ENCODE results near the gene PRSS23. TPM values are rescaled to one million over a fixed set of nuclear protein-coding genes. Genes with fewer than 3 reads are reported as not detected.
"Not testable (repeated sequence)": the region's sequence is repeated elsewhere in the genome, so short reads cannot be mapped to it uniquely, and the experiment has no call there.

Gene PRSS23
- total and polyA plus RNA-seq, 4 experiments from 2014 or later = 0.08 TPM; not detected in 3

DNA sequence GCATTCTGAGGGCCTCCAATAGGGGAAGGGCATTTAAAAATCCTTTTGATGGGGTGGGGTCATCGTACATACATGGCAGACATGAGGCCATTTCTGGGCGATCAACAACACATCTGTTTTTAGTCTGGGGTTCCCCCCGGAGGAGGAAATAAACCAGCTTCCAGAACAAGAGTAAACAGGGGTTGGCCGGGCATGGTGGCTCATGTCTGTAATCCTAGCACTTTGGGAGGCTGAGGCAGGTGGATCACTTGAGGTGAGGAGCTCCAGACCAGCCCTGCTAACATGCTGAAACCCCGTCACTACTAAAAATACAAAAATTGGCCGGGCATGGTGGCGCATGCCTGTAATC lies 12.0 kb downstream of the PRSS23 start:
- intact Hi-C loops (cut with micrococcal nuclease) = no loop called here
- Mint-ChIP-seq H3K27ac (no peak overlapping the region), H3K4me3 (no peak overlapping the region), H3K36me3 (no peaks in the 10 kb centered on the region), H3K4me1 (no peaks in the 10 kb centered on the region), H3K27me3 (peaks cover 0 to 16% of the 10 kb centered on the region in 2 donors), H3K9me3 (no peaks in the 10 kb centered on the region)
- H3K4me1 ChIP-seq (ENCODE audit: insufficient read depth, low read length) = no peaks in the 10 kb centered on the region
- ChIA-PET CTCF (ENCODE audit: partially characterized antibody) (interaction anchor here (1.7 kb wide), 1 partner anchor 357 kb away, joined by 5 read pairs; no protein-coding TSS in a partner anchor), POLR2A (ENCODE audit: partially characterized antibody) (no interaction called here)
- H3K27ac ChIP-seq (ENCODE audit: low read depth, low read length) = no peak overlapping the region
- no peaks in the 10 kb centered on the region for H3K27me3 ChIP-seq (ENCODE audit: insufficient read depth, low read length)
- H3K9me3 ChIP-seq (ENCODE audit: control insufficient read depth in 1 of 2, low read length in 2 of 2) = no peaks in the 10 kb centered on the region
- H3K4me3 ChIP-seq (ENCODE audit: low read length in 2 of 2) = no peak overlapping the region
- H3K36me3 ChIP-seq (ENCODE audit: insufficient read depth, low read length) = no peaks in the 10 kb centered on the region
- DNase-seq = no peak

DNA sequence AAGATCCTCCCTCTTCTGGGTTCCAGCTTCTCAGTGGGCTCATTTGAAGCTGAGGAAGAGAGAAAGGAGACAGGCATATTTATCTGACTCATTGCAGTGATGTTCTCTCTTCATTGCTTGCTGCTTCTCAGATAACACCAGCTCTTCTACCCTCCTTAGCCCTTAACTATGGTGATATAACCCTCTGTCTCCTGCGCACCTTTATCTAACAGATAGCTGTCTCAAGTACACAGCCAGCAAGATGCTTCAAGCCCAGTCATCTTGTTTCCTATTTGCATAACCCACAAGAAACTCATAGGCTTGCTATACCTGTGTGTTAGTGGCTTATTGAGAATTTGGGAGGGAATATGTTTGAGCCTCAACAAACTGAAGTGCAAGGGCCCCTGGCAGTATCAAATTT lies 12.6 kb downstream of the PRSS23 start:
- Histone ChIP-seq H3K4me1 (ENCODE audit: insufficient read depth, low read length) (no peaks in the 10 kb centered on the region), H3K27me3 (ENCODE audit: insufficient read depth, low read length) (no peaks in the 10 kb centered on the region), H3K9me3 (ENCODE audit: control insufficient read depth in 1 of 2, low read length in 2 of 2) (no peaks in the 10 kb centered on the region), H3K36me3 (ENCODE audit: insufficient read depth, low read length) (no peaks in the 10 kb centered on the region), H3K4me3 (ENCODE audit: low read length in 2 of 2) (no peak overlapping the region), H3K27ac (ENCODE audit: low read depth, low read length) (no peak overlapping the region)
- ChIA-PET CTCF (ENCODE audit: partially characterized antibody) (interaction anchor here (1.7 kb wide), 1 partner anchor 358 kb away, joined by 5 read pairs; no protein-coding TSS in a partner anchor), POLR2A (ENCODE audit: partially characterized antibody) (no interaction called here)
- no peaks in the 10 kb centered on the region for H3K36me3 Mint-ChIP-seq
- no peak overlapping the region for H3K27ac Mint-ChIP-seq
- no peak for DNase-seq
- no peaks in the 10 kb centered on the region for H3K9me3 Mint-ChIP-seq
- intact Hi-C loops (cut with micrococcal nuclease) = no loop called here
- H3K4me3 Mint-ChIP-seq = no peak overlapping the region
- no peaks in the 10 kb centered on the region for H3K4me1 Mint-ChIP-seq
- H3K27me3 Mint-ChIP-seq = peaks cover 3 to 14% of the 10 kb centered on the region in 2 donors

DNA sequence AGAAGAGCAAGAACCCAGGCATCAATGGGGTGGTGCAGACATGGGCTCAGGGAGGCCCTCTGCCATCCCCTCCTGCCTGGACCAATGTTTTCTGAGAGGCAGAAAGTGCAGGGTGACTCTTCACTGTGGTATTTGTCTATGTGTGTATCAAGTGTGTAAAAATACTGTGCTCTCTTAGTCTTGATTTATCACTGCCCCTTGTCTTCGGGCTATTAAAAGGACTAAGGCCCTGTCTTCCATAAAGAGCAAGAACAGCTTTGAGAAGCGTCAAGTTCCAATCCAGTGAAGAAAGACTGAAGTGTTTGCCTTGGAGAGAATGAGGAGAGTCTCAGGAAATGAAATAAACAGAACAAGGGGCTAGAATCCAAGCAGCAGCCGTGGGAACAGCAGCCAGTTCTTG lies 14.4 kb downstream of the PRSS23 start:
- Histone ChIP-seq H3K36me3 (ENCODE audit: insufficient read depth, low read length) (no peaks in the 10 kb centered on the region), H3K4me1 (ENCODE audit: insufficient read depth, low read length) (no peaks in the 10 kb centered on the region), H3K4me3 (ENCODE audit: low read length in 2 of 2) (no peak overlapping the region), H3K27ac (ENCODE audit: low read depth, low read length) (no peak overlapping the region), H3K27me3 (ENCODE audit: insufficient read depth, low read length) (no peaks in the 10 kb centered on the region), H3K9me3 (ENCODE audit: control insufficient read depth in 1 of 2, low read length in 2 of 2) (no peaks in the 10 kb centered on the region)
- ChIA-PET POLR2A (ENCODE audit: partially characterized antibody) (no interaction called here), CTCF (ENCODE audit: partially characterized antibody) (no interaction called here)
- Mint-ChIP-seq H3K36me3 (no peaks in the 10 kb centered on the region), H3K27me3 (peaks cover 3 to 15% of the 10 kb centered on the region in 2 donors), H3K4me1 (peaks cover 0 to 3% (median 1%) of the 10 kb centered on the region in 4 donors), H3K9me3 (no peaks in the 10 kb centered on the region), H3K27ac (no peak overlapping the region), H3K4me3 (no peak overlapping the region)
- intact Hi-C loops (cut with micrococcal nuclease) = no loop called here
- no peak for DNase-seq

DNA sequence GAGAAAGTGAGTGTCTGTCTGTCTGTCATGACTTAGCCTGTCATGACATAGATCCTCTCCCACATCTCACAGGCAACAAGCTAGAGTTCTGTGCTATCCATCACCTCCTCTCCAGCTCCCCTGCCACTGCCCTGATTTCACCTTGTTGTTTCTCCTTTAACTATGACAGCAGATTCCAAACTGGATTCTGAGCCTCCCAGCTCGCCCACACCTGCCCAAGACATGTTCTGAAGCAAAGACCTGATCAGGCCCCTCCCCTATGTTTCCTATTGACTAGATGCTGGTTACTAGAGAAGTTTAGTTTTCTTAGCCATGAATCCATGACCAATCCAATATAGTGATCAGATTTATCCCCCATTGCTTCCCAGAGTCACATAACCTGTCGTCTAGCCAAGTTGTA lies 15.4 kb downstream of the PRSS23 start:
- POLR2A ChIA-PET (ENCODE audit: partially characterized antibody) = no interaction called here
- H3K36me3 ChIP-seq (ENCODE audit: insufficient read depth, low read length) = no peaks in the 10 kb centered on the region
- CTCF ChIA-PET (ENCODE audit: partially characterized antibody) = interaction anchor here (2.9 kb wide), 1 partner anchor 358 kb away, joined by 17 read pairs; no protein-coding TSS in a partner anchor
- H3K27ac Mint-ChIP-seq = no peak overlapping the region
- H3K27me3 ChIP-seq (ENCODE audit: insufficient read depth, low read length) = no peaks in the 10 kb centered on the region
- no peaks in the 10 kb centered on the region for H3K36me3 Mint-ChIP-seq
- no peak overlapping the region for H3K27ac ChIP-seq (ENCODE audit: low read depth, low read length)
- H3K4me1 ChIP-seq (ENCODE audit: insufficient read depth, low read length) = no peaks in the 10 kb centered on the region
- H3K9me3 Mint-ChIP-seq = no peaks in the 10 kb centered on the region
- DNase-seq = no peak
- no peak overlapping the region for H3K4me3 ChIP-seq (ENCODE audit: low read length in 2 of 2)
- H3K27me3 Mint-ChIP-seq = peaks cover 3 to 15% of the 10 kb centered on the region in 2 donors
- H3K4me3 Mint-ChIP-seq = no peak overlapping the region
- intact Hi-C loops (cut with micrococcal nuclease) = no loop called here
- no peaks in the 10 kb centered on the region for H3K9me3 ChIP-seq (ENCODE audit: control insufficient read depth in 1 of 2, low read length in 2 of 2)
- peaks cover 0 to 3% (median 1%) of the 10 kb centered on the region in 4 donors for H3K4me1 Mint-ChIP-seq

DNA sequence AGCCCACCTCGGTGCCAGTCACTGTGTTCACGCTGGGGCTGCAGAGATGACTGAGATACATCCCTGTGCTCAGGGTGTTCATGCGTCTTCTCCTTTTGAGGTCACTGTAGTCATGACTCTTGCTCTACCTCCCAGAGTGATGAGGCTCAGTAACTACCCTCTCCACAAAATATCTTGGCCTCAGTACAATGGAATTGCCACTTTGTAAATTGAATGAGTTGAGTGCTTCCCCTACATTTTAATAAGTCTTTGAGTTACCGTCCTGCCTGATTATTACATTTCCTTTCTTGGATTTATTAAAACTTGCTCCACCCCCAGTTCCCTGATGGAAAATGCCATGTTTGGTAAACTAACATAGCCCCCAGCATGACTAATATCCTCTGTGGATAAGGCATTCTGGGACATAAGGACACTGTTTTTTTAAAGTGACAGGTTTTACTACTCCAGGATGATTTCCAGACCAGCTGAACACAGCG lies 15.9 kb downstream of the PRSS23 start:
- Mint-ChIP-seq H3K4me1 (peaks cover 0 to 3% (median 1%) of the 10 kb centered on the region in 4 donors), H3K27me3 (peaks cover 3 to 15% of the 10 kb centered on the region in 2 donors), H3K9me3 (no peaks in the 10 kb centered on the region), H3K4me3 (no peak overlapping the region), H3K36me3 (no peaks in the 10 kb centered on the region), H3K27ac (no peak overlapping the region)
- CTCF ChIA-PET (ENCODE audit: partially characterized antibody) = interaction anchor here (2.9 kb wide), 1 partner anchor 359 kb away, joined by 17 read pairs; no protein-coding TSS in a partner anchor
- Histone ChIP-seq H3K27ac (ENCODE audit: low read depth, low read length) (no peak overlapping the region), H3K4me3 (ENCODE audit: low read length in 2 of 2) (no peak overlapping the region), H3K9me3 (ENCODE audit: control insufficient read depth in 1 of 2, low read length in 2 of 2) (no peaks in the 10 kb centered on the region), H3K27me3 (ENCODE audit: insufficient read depth, low read length) (no peaks in the 10 kb centered on the region), H3K4me1 (ENCODE audit: insufficient read depth, low read length) (no peaks in the 10 kb centered on the region), H3K36me3 (ENCODE audit: insufficient read depth, low read length) (no peaks in the 10 kb centered on the region)
- intact Hi-C loops (cut with micrococcal nuclease) = no loop called here
- DNase-seq = no peak
- POLR2A ChIA-PET (ENCODE audit: partially characterized antibody) = no interaction called here

DNA sequence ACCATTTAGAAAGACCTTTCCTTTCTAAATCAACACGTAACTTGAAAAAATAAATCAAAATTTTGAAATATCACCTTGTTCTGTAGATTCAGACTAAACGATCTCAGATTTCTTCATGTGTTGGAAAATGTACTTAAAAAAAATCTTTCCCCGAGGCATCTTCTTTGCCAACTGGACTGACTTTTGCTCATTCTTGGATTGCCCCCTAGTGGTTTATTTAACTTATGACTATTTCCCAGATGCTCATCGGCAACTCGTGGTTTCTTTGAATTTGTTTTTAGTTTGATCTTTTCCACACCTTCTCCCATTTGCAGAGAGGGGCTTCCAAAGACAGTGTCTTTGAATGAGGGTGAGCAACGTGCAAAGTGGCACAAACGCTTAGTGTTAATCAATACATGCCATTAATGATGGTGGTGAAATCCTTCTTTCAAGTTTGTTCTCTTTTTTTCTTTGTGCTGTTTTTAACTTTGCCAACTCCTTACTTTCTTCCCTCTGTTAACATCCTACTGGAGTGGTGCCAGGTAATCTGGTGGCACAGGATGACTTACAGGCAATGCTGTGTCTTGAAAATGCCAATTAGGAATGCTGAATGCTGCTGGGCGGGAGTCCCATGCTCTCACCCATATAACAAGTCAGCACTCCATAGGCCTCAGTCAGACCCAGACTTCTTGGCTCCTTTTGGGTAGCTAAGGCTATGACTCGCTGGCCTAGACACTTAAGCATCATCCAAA lies 18.3 kb downstream of the PRSS23 start:
- H3K4me1 Mint-ChIP-seq = peaks cover 0 to 3% (median 1%) of the 10 kb centered on the region in 4 donors
- intact Hi-C loops (cut with micrococcal nuclease) = no loop called here
- H3K9me3 Mint-ChIP-seq = peaks cover 0 to 4% (median 0%) of the 10 kb centered on the region in 8 donors
- Histone ChIP-seq H3K4me1 (ENCODE audit: insufficient read depth, low read length) (no peaks in the 10 kb centered on the region), H3K27me3 (ENCODE audit: insufficient read depth, low read length) (no peaks in the 10 kb centered on the region), H3K9me3 (ENCODE audit: control insufficient read depth in 1 of 2, low read length in 2 of 2) (no peaks in the 10 kb centered on the region), H3K4me3 (ENCODE audit: low read length in 2 of 2) (no peak overlapping the region), H3K36me3 (ENCODE audit: insufficient read depth, low read length) (no peaks in the 10 kb centered on the region), H3K27ac (ENCODE audit: low read depth, low read length) (no peak overlapping the region)
- H3K36me3 Mint-ChIP-seq = no peaks in the 10 kb centered on the region
- no peak overlapping the region for H3K4me3 Mint-ChIP-seq
- peaks cover 3 to 15% of the 10 kb centered on the region in 2 donors for H3K27me3 Mint-ChIP-seq
- POLR2A ChIA-PET (ENCODE audit: partially characterized antibody) = no interaction called here
- no peak overlapping the region for H3K27ac Mint-ChIP-seq
- CTCF ChIA-PET (ENCODE audit: partially characterized antibody) = no interaction called here
- peak in 4 of 5 donors; percentile 31 to 47 (median 40) for DNase-seq

DNA sequence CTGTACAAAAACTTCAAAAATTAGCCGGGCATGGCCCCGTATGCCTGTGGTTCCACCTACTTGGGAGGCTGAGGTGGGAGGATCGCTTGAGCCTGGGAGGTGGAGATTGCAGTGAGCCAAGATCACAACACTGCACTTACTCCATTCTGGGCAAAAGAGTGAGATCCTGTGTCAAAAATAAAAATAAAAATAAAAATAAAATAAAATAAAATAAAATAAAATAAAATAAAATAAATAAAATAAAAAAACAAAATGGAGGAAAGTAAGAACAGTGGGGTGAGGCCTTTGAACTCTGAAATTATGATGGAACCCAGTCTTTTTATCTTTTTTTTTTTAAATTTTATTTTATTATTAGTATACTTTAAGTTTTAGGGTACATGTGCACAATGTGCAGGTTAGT lies 23.8 kb downstream of the PRSS23 start:
- H3K27ac Mint-ChIP-seq; POLR2A ChIA-PET (ENCODE audit: partially characterized antibody); H3K4me1 ChIP-seq (ENCODE audit: insufficient read depth, low read length); H3K36me3 Mint-ChIP-seq; H3K27me3 Mint-ChIP-seq; H3K27me3 ChIP-seq (ENCODE audit: insufficient read depth, low read length); DNase-seq; H3K9me3 ChIP-seq (ENCODE audit: control insufficient read depth in 1 of 2, low read length in 2 of 2); H3K4me3 ChIP-seq (ENCODE audit: low read length in 2 of 2); intact Hi-C loops (cut with micrococcal nuclease); H3K36me3 ChIP-seq (ENCODE audit: insufficient read depth, low read length); H3K4me1 Mint-ChIP-seq; H3K4me3 Mint-ChIP-seq; CTCF ChIA-PET (ENCODE audit: partially characterized antibody); H3K27ac ChIP-seq (ENCODE audit: low read depth, low read length); H3K9me3 Mint-ChIP-seq: not testable (repeated sequence)

All from CD4-positive, alpha-beta memory T cell (primary cell).